Activated CD4-positive, alpha-beta T cell treated with anti-CD3 and anti-CD28 coated beads, Interleukin-2, amount 50 U/mL, for 48 hours (primary cell): ENCODE results near the gene NCBP1.

Experiments
- DNase-seq, 2 experiments: peaks; one replicate each; pipeline ENCODE4 v3.0.0-alpha.2; 2020

NCBP1 gene

DNA sequence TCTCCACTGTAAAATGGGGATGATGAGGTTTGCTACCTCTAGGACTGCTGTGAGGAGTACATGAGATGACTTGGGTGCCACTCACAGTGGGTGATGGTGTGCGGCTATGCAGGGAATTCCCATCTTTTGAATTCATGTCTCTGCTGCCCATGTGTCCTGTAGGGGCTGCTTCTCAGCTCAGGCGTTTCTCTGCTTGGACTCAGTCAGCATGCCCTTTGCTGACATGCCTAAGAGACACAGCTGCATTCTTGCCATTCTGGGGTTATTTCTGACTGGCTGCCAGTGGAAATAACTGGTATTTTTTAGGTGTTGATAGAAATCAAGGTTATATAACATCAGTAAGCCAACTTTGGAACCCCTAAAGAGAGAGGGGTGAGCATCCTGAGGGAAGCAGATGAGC is 87.8 kb downstream of the NCBP1 start:
- no peak for DNase-seq

GRCh38 chr9:97722331-97722730 is 88.7 kb downstream of the NCBP1 start:
- DNase-seq = no peak
